HFF-Myc (cell line): ENCODE data around the gene EIF2AK3.

Experiments
- DNase-seq: peaks from one replicate; pipeline ENCODE4 v3.0.0-alpha.2; 2011; ENCODE audit warnings: low read depth; ENCODE audit errors: extremely low read depth
- H3K4me3 ChIP-seq: replicated peaks from 2 replicates; pipeline ENCODE4 v1.5.1; 2011; ENCODE audit warnings: low read depth, mild to moderate bottlenecking, control low read depth, low read length
- TF ChIP-seq, protein P1 (sequence below): IDR thresholded peaks from 2 replicates; pipeline ENCODE4 v1.5.1; 2012; ENCODE audit warnings: mild to moderate bottlenecking, low read depth, low read length, control low read depth; ENCODE audit errors: missing control alignments

The EIF2AK3 gene

GRCh38 chr2:88540346-88540745 is 86.9 kb downstream of the EIF2AK3 start:
- no peak for DNase-seq
- H3K4me3 ChIP-seq, result no peak overlapping the region
- TF ChIP-seq, protein P1, sequence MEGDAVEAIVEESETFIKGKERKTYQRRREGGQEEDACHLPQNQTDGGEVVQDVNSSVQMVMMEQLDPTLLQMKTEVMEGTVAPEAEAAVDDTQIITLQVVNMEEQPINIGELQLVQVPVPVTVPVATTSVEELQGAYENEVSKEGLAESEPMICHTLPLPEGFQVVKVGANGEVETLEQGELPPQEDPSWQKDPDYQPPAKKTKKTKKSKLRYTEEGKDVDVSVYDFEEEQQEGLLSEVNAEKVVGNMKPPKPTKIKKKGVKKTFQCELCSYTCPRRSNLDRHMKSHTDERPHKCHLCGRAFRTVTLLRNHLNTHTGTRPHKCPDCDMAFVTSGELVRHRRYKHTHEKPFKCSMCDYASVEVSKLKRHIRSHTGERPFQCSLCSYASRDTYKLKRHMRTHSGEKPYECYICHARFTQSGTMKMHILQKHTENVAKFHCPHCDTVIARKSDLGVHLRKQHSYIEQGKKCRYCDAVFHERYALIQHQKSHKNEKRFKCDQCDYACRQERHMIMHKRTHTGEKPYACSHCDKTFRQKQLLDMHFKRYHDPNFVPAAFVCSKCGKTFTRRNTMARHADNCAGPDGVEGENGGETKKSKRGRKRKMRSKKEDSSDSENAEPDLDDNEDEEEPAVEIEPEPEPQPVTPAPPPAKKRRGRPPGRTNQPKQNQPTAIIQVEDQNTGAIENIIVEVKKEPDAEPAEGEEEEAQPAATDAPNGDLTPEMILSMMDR, result no peak

- no peak overlapping the region for H3K4me3 ChIP-seq
- DNase-seq, result no peak
- TF ChIP-seq, protein P1, result no peak
Measured at GRCh38 chr2:88538362-88538917, 88.8 kb downstream of the EIF2AK3 start.

GRCh38 chr2:88537640-88538039 is 89.6 kb downstream of the EIF2AK3 start:
- H3K4me3 ChIP-seq, result no peak overlapping the region
- TF ChIP-seq, protein P1, result no peak
- DNase-seq, result no peak

DNA sequence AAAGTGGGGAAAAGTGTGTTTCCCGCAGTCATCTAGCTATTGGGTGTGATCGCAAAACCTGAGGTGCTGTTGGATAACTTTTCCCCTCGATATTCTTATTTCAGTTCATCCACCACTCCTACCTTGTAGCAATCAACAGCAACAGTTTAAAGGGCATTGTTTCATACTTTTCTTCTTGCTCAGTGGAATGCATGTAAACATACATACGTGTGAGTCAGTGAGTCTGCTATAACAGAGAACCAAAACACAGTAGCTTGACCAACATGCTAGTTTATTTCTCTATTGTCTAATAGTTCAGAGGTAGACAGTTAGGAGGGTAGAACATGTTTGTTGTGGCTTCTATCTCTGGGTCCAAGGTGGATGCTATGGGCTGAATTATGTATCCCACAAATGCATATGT is 97.2 kb downstream of the EIF2AK3 start:
- TF ChIP-seq, protein P1, result no peak
- no peak for DNase-seq
- no peak overlapping the region for H3K4me3 ChIP-seq

GRCh38 chr2:88521445-88522073 is 105.7 kb downstream of the EIF2AK3 start:
- DNase-seq, result no peak
- TF ChIP-seq, protein P1, result no peak
- H3K4me3 ChIP-seq, result no peak overlapping the region

DNA sequence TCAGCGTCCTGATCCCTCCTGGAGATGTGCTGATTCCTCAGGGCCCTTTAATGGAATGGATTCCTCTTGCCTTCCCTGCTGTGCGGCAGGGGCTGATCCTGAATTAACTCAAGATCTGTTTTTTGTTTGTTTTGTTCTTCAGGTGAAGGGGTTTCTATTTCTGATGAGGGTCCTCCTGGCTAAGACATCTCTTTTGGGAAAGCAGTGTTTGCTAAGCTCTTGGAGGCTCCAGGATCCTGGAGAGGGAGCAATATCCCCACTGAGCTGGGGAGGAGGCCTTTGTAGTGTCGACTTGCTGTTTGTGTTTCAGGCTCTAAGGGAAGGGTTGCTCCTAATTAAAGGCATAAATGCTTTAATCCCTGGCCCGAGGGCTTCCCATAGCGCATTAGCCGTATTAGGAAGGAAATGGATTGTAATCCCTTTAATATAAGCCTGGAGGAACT is 109.5 kb downstream of the EIF2AK3 start:
- TF ChIP-seq, protein P1, result no peak
- no peak overlapping the region for H3K4me3 ChIP-seq
- DNase-seq, result no peak
